HepG2 (cell line): ENCODE data around the gene ATXN7L3. TPM values are rescaled to one million over a fixed set of nuclear protein-coding genes. Genes with fewer than 3 reads are reported as not detected.

Experiments used
- AHR ChIP-seq: IDR thresholded peaks from 2 replicates; pipeline ENCODE4 v1.6.1; 2018; ENCODE audit warnings: missing genetic modification reagents, missing compliant biosample characterization
- ATAD3A ChIP-seq: sonication (generic); formaldehyde crosslinking; IDR thresholded peaks from 2 replicates; pipeline ENCODE4 v1.4.0; 2020; ENCODE audit warnings: missing genetic modification reagents
- CBX5 ChIP-seq: sonication (generic); formaldehyde crosslinking; IDR thresholded peaks from 2 replicates; pipeline ENCODE4 v1.4.0; 2020; ENCODE audit warnings: missing genetic modification reagents, borderline replicate concordance
- ELF4 ChIP-seq: sonication (generic); formaldehyde crosslinking; IDR thresholded peaks from 2 replicates; pipeline ENCODE4 v1.5.0; 2020; ENCODE audit warnings: missing genetic modification reagents, mild to moderate bottlenecking, moderate library complexity, borderline replicate concordance
- KLF13 ChIP-seq: sonication (generic); formaldehyde crosslinking; IDR thresholded peaks from 2 replicates; pipeline ENCODE4 v1.4.0; 2020; ENCODE audit warnings: mild to moderate bottlenecking, missing genetic modification reagents
- KLF9 ChIP-seq: IDR thresholded peaks from 2 replicates; pipeline ENCODE4 v1.6.1; 2016; ENCODE audit warnings: low read depth
- MXD1 ChIP-seq: sonication (generic); formaldehyde crosslinking; IDR thresholded peaks from 2 replicates; pipeline ENCODE4 v1.4.0; 2020; ENCODE audit warnings: mild to moderate bottlenecking, missing genetic modification reagents
- NFE2L1 ChIP-seq: sonication (generic); formaldehyde crosslinking; IDR thresholded peaks from 2 replicates; pipeline ENCODE4 v1.4.0; 2020; ENCODE audit warnings: missing genetic modification reagents, mild to moderate bottlenecking, borderline replicate concordance
- NR2F2 ChIP-seq: IDR thresholded peaks from 2 replicates; pipeline ENCODE4 v1.6.1; 2012; ENCODE audit warnings: low read depth, inconsistent platforms, borderline replicate concordance
- POLR2A ChIP-seq, 2 experiments: IDR thresholded peaks; 2 replicates each; pipeline ENCODE4 v1.6.1; 2011; ENCODE audit warnings: low read depth in 2 of 2, low read length in 2 of 2, mild to moderate bottlenecking in 1 of 2, moderate library complexity in 1 of 2; ENCODE audit not compliant: insufficient read depth in 1 of 2
- PRMT3 ChIP-seq: sonication (generic); formaldehyde crosslinking; IDR thresholded peaks from 2 replicates; pipeline ENCODE4 v1.8.1; 2022; ENCODE audit warnings: low read depth, mild to moderate bottlenecking, moderate library complexity, missing genetic modification reagents, borderline replicate concordance
- REPIN1 ChIP-seq: sonication (generic); formaldehyde crosslinking; IDR thresholded peaks from 2 replicates; pipeline ENCODE4 v1.8.0; 2022; ENCODE audit warnings: missing genetic modification reagents, low read depth, mild to moderate bottlenecking, borderline replicate concordance
- ZBTB3 ChIP-seq: sonication (generic); formaldehyde crosslinking; IDR thresholded peaks from 2 replicates; pipeline ENCODE4 v1.4.0; 2020; ENCODE audit warnings: low read depth, mild to moderate bottlenecking, moderate library complexity, missing genetic modification reagents, borderline replicate concordance
- ZBTB42 ChIP-seq: sonication (generic); formaldehyde crosslinking; IDR thresholded peaks from 2 replicates; pipeline ENCODE4 v1.5.0; 2020; ENCODE audit warnings: mild to moderate bottlenecking, missing genetic modification reagents
- ZEB1 ChIP-seq: IDR thresholded peaks from 2 replicates; pipeline ENCODE4 v1.6.1; 2012; ENCODE audit warnings: mild to moderate bottlenecking, low read depth, inconsistent platforms; ENCODE audit not compliant: insufficient replicate concordance
- ZMYM2 ChIP-seq: sonication (generic); formaldehyde crosslinking; IDR thresholded peaks from 2 replicates; pipeline ENCODE4 v1.8.0; 2022; ENCODE audit warnings: mild to moderate bottlenecking, missing genetic modification reagents
- ZNF556 ChIP-seq: sonication (generic); formaldehyde crosslinking; IDR thresholded peaks from 2 replicates; pipeline ENCODE4 v1.4.0; 2020; ENCODE audit warnings: mild to moderate bottlenecking, missing genetic modification reagents, borderline replicate concordance
- ZNF782 ChIP-seq: sonication (generic); formaldehyde crosslinking; IDR thresholded peaks from 2 replicates; pipeline ENCODE4 v1.4.0; 2020; ENCODE audit warnings: missing genetic modification reagents, mild to moderate bottlenecking, borderline replicate concordance
- ZNF83 ChIP-seq: sonication (generic); formaldehyde crosslinking; IDR thresholded peaks from 2 replicates; pipeline ENCODE4 v1.4.0; 2020; ENCODE audit warnings: missing genetic modification reagents, mild to moderate bottlenecking, borderline replicate concordance
- ZSCAN5A ChIP-seq: sonication (generic); formaldehyde crosslinking; IDR thresholded peaks from 2 replicates; pipeline ENCODE4 v1.8.0; 2022; ENCODE audit warnings: mild to moderate bottlenecking, missing genetic modification reagents, borderline replicate concordance
- polyA plus RNA-seq, 8 experiments: library from polyadenylated mRNA; depleted of rRNA in 3 of 8; stranded (reverse) in 7 of 8; unstranded in 1 of 8; fragments of >200 nt; fragmentation: Illumina TruSeq in 4 of 8; extraction: Trizol in 4 of 8; gene quantifications; 2 replicates each; pipeline versions ENCODE4 v1.2.1 to v1.2.3, GENCODE V29; 2011 to 2016; ENCODE audit warnings: low read depth in 4 of 8, missing spikeins in 1 of 8, mixed read lengths in 1 of 8; ENCODE audit not compliant: insufficient read depth in 1 of 8
- total RNA-seq, 5 experiments: library from RNA; depleted of rRNA; stranded (reverse); fragments of >200 nt; fragmentation: Illumina TruSeq; extraction: Trizol; gene quantifications; 2 replicates each; pipeline ENCODE4 v1.2.3, GENCODE V29; 2016; ENCODE audit warnings: low read depth in 1 of 5
- TF ChIP-seq, protein P1 (sequence below), 2 experiments: fragments of 450-650 bp in 1 of 2; sonication (generic) in 1 of 2; formaldehyde crosslinking; IDR thresholded peaks; 2 replicates each; pipeline versions ENCODE4 v1.5.0 to v1.8.0; 2020 to 2022; ENCODE audit warnings: mild to moderate bottlenecking in 1 of 2, missing genetic modification reagents in 1 of 2
- TF ChIP-seq, protein P2 (sequence below): sonication (generic); formaldehyde crosslinking; IDR thresholded peaks from 2 replicates; pipeline ENCODE4 v1.4.0; 2020; ENCODE audit warnings: missing genetic modification reagents, borderline replicate concordance
- TF ChIP-seq, protein P3 (sequence below): sonication (generic); formaldehyde crosslinking; IDR thresholded peaks from 2 replicates; pipeline ENCODE4 v1.5.1; 2020; ENCODE audit warnings: mild to moderate bottlenecking, missing genetic modification reagents, moderate library complexity

Gene ATXN7L3
- total and polyA plus RNA-seq, 2 of the 13 experiments (the other 11 are each of a cell fraction or from before 2014, with no cell fraction given) = 44.5 to 59.1 TPM

DNA sequence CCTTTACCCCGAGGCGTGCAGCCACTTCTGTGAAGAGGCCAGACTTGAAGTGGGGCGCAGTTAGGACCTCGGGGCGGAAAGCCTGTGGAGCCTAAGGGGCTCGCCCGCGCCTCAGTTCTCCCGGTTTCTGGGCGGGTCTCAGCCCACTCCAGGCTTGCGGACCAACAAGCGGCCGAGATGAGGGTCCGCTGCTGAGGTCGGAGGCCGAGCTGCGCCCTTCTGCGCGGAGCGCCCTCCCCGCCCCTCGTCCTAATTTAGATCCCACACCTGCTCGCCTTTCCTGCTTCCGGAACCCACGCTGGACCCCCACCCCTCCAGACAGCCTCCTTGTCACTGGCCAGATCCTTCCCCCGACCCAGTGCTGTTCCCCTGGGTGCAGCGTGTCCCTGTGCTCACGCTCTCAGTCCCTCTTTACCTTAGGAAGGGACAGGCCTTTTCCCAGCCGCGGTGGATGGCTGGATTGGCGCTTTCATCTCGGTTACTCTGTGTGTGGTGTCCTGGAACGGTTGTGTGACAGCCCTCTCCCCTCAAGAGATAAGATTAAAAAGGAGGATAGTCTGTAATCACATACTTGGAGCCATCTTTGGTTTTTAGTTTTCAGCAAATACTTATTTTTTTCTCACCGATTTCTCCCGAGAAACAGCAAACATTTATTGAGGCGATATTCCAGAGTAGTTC lies 933 bp upstream of the ATXN7L3 start (continued):
- TF ChIP-seq, protein P1, sequence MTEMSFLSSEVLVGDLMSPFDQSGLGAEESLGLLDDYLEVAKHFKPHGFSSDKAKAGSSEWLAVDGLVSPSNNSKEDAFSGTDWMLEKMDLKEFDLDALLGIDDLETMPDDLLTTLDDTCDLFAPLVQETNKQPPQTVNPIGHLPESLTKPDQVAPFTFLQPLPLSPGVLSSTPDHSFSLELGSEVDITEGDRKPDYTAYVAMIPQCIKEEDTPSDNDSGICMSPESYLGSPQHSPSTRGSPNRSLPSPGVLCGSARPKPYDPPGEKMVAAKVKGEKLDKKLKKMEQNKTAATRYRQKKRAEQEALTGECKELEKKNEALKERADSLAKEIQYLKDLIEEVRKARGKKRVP (CRISPR knock-in tag; IDR thresholded peaks at IDR 0.05) = no peak
- 0 out of 2 replicates have a peak, but pooled peaks have one; percentile 18 for TF ChIP-seq ZMYM2 (CRISPR knock-in tag)
- TF ChIP-seq, protein P2, sequence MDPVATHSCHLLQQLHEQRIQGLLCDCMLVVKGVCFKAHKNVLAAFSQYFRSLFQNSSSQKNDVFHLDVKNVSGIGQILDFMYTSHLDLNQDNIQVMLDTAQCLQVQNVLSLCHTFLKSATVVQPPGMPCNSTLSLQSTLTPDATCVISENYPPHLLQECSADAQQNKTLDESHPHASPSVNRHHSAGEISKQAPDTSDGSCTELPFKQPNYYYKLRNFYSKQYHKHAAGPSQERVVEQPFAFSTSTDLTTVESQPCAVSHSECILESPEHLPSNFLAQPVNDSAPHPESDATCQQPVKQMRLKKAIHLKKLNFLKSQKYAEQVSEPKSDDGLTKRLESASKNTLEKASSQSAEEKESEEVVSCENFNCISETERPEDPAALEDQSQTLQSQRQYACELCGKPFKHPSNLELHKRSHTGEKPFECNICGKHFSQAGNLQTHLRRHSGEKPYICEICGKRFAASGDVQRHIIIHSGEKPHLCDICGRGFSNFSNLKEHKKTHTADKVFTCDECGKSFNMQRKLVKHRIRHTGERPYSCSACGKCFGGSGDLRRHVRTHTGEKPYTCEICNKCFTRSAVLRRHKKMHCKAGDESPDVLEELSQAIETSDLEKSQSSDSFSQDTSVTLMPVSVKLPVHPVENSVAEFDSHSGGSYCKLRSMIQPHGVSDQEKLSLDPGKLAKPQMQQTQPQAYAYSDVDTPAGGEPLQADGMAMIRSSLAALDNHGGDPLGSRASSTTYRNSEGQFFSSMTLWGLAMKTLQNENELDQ (CRISPR knock-in tag) = no peak
- TF ChIP-seq KLF9 = 0 out of 2 replicates have a peak, but pooled peaks have one; percentile 35
- no peak for TF ChIP-seq ZEB1
- TF ChIP-seq PRMT3 (CRISPR knock-in tag) = no peak
- peak; percentile 74 to 78 for TF ChIP-seq POLR2A (IDR thresholded peaks at IDR 0.05; ENCODE audit: insufficient read depth in 1 of 2, low read depth in 2 of 2, low read length in 2 of 2)
- TF ChIP-seq, protein P3, sequence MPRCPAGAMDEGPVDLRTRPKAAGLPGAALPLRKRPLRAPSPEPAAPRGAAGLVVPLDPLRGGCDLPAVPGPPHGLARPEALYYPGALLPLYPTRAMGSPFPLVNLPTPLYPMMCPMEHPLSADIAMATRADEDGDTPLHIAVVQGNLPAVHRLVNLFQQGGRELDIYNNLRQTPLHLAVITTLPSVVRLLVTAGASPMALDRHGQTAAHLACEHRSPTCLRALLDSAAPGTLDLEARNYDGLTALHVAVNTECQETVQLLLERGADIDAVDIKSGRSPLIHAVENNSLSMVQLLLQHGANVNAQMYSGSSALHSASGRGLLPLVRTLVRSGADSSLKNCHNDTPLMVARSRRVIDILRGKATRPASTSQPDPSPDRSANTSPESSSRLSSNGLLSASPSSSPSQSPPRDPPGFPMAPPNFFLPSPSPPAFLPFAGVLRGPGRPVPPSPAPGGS (CRISPR knock-in tag) = no peak
- TF ChIP-seq ZSCAN5A (CRISPR knock-in tag) = no peak
- TF ChIP-seq KLF13 = no peak
- no peak for TF ChIP-seq ZBTB3 (CRISPR knock-in tag)
- TF ChIP-seq ZBTB42 (CRISPR knock-in tag) = no peak; the same call in none of the 2 replicates
- TF ChIP-seq ZNF556 (CRISPR knock-in tag) = peak; percentile 76
- peak; percentile 86 for TF ChIP-seq ZNF782 (CRISPR knock-in tag)
- no peak for TF ChIP-seq ELF4 (CRISPR knock-in tag)
- peak; percentile 60; the same call in 1 of the 2 replicates for TF ChIP-seq MXD1 (CRISPR knock-in tag)
- no peak for TF ChIP-seq ATAD3A
- TF ChIP-seq ZNF83 (CRISPR knock-in tag) = no peak
- no peak for TF ChIP-seq NFE2L1
- no peak for TF ChIP-seq NR2F2
- TF ChIP-seq AHR (CRISPR knock-in tag) = peak; percentile 19; the same call in 1 of the 2 replicates
- peak; percentile 35; the same call in 1 of the 2 replicates for TF ChIP-seq CBX5 (CRISPR knock-in tag)
- TF ChIP-seq REPIN1 (CRISPR knock-in tag) = no peak; the same call in 1 of the 2 replicates
